Measurements from ENCODE around the gene SRCAP.

Gene SRCAP

DNA sequence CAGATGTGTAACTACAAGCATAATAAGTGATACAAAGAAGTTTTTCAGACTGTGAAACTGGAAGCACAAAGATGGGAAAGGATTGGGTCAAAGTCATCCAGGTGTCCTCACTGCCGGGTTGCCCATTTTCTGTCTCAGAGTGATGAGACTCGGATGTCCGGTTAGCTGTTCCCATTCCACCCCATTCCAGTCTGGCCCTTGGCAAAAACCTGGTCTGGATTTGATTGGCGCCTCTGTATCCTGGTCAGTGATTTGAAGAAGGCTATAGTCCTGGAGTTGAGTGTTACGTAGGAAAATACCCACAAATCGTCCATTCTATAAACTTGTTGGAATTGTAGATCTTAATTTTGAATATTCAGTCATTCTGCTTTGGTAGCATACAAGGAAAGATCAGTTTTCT is 29.4 kb downstream of the SRCAP start:
- H3K27ac ChIP-seq (ENCODE audit: insufficient read depth in 1 of 2, low read depth in 1 of 2, low read length in 2 of 2, poor library complexity in 1 of 2, severe bottlenecking in 2 of 2) = no peak overlapping the region
- no peaks in the 10 kb centered on the region for H3K27me3 ChIP-seq (replicated peaks in 2 of 5; ENCODE audit: control insufficient read depth in 4 of 5, insufficient read depth in 5 of 5, low read length in 4 of 5)
- DNase-seq = no peak
- H3K36me3 ChIP-seq (ENCODE audit: control insufficient read depth in 4 of 4, insufficient read depth in 4 of 4, low read length in 3 of 4) = peaks cover 34 to 86% (median 55%) of the 10 kb centered on the region in 4 experiments
- H3K4me3 ChIP-seq (ENCODE audit: control insufficient read depth in 1 of 7, extremely low read depth in 1 of 7, insufficient read depth in 4 of 7, low read depth in 2 of 7, low read length in 6 of 7) = no peak overlapping the region
- ChIA-PET CTCF (interaction anchor here (0.8 kb wide), 1 partner anchor 22 kb away, joined by 3 read pairs; no protein-coding TSS in a partner anchor), POLR2A (no interaction called here)
- WGBS (ENCODE audit: insufficient coverage) = 100% methylated on average over 2 of the region's 6 CpGs
- peaks cover 0 to 8% (median 4%) of the 10 kb centered on the region in 4 experiments for H3K4me1 ChIP-seq (ENCODE audit: control extremely low read depth in 1 of 4, control insufficient read depth in 4 of 4, insufficient read depth in 4 of 4, low read length in 3 of 4)
- no peaks in the 10 kb centered on the region for H3K9me3 ChIP-seq (ENCODE audit: control extremely low read depth in 1 of 5, control insufficient read depth in 4 of 5, insufficient read depth in 2 of 5, low read depth in 1 of 5, low read length in 4 of 5)

DNA sequence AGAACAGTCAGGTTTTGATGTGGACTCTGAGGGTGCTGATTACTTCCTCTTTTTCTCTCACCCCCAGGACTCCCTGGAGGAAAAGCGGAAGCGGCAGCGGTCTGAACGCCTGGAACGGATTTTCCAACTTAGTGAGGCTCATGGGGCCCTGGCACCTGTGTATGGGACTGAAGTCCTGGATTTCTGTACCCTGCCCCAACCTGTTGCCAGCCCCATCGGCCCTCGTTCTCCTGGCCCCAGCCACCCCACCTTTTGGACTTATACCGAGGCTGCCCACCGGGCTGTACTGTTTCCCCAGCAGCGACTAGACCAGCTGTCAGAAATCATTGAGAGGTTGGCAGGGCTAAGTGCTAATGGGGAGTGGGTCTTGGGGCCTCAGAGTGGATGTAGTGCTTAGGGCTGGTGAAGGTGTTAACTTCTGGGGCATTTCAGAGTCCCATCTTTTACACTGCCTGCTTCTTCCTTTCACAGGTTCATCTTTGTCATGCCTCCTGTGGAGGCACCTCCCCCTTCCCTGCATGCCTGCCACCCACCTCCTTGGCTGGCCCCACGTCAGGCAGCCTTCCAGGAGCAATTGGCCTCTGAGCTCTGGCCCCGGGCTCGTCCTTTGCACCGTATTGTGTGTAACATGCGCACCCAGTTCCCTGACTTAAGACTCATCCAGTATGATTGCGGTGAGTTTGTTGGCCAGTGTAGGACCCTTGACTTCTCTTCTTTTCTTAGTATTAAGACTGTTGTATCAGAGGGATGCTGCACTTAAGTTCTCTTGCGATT is 30.1 kb downstream of the SRCAP start:
- ChIA-PET CTCF (interaction anchor here (1.3 kb wide), 1 partner anchor 17 kb away, joined by 3 read pairs; no protein-coding TSS in a partner anchor), POLR2A (no interaction called here)
- H3K4me1 ChIP-seq (ENCODE audit: control extremely low read depth in 1 of 4, control insufficient read depth in 4 of 4, insufficient read depth in 4 of 4, low read length in 3 of 4) = peaks cover 0 to 8% (median 4%) of the 10 kb centered on the region in 4 experiments
- H3K27me3 ChIP-seq (replicated peaks in 2 of 5; ENCODE audit: control insufficient read depth in 4 of 5, insufficient read depth in 5 of 5, low read length in 4 of 5) = no peaks in the 10 kb centered on the region
- no peak overlapping the region for H3K4me3 ChIP-seq (ENCODE audit: control insufficient read depth in 1 of 7, extremely low read depth in 1 of 7, insufficient read depth in 4 of 7, low read depth in 2 of 7, low read length in 6 of 7)
- peaks cover 36 to 86% (median 57%) of the 10 kb centered on the region in 4 experiments for H3K36me3 ChIP-seq (ENCODE audit: control insufficient read depth in 4 of 4, insufficient read depth in 4 of 4, low read length in 3 of 4)
- DNase-seq = peak in 2 of 3 donors; percentile 27 to 33
- peak overlapping the region in 1 of 2 experiments; percentile 16 for H3K27ac ChIP-seq (ENCODE audit: insufficient read depth in 1 of 2, low read depth in 1 of 2, low read length in 2 of 2, poor library complexity in 1 of 2, severe bottlenecking in 2 of 2)
- 70% methylated on average over 15 of the region's 17 CpGs for WGBS (ENCODE audit: insufficient coverage)
- no peaks in the 10 kb centered on the region for H3K9me3 ChIP-seq (ENCODE audit: control extremely low read depth in 1 of 5, control insufficient read depth in 4 of 5, insufficient read depth in 2 of 5, low read depth in 1 of 5, low read length in 4 of 5)

GRCh38 chr16:30731411-30731810 is 32.4 kb downstream of the SRCAP start:
- Histone ChIP-seq H3K27me3 (replicated peaks in 2 of 5; ENCODE audit: control insufficient read depth in 4 of 5, insufficient read depth in 5 of 5, low read length in 4 of 5) (no peaks in the 10 kb centered on the region), H3K9me3 (ENCODE audit: control extremely low read depth in 1 of 5, control insufficient read depth in 4 of 5, insufficient read depth in 2 of 5, low read depth in 1 of 5, low read length in 4 of 5) (no peaks in the 10 kb centered on the region), H3K4me3 (ENCODE audit: control insufficient read depth in 1 of 7, extremely low read depth in 1 of 7, insufficient read depth in 4 of 7, low read depth in 2 of 7, low read length in 6 of 7) (no peak overlapping the region), H3K27ac (ENCODE audit: insufficient read depth in 1 of 2, low read depth in 1 of 2, low read length in 2 of 2, poor library complexity in 1 of 2, severe bottlenecking in 2 of 2) (no peak overlapping the region), H3K36me3 (ENCODE audit: control insufficient read depth in 4 of 4, insufficient read depth in 4 of 4, low read length in 3 of 4) (peaks cover 34 to 80% (median 62%) of the 10 kb centered on the region in 4 experiments), H3K4me1 (ENCODE audit: control extremely low read depth in 1 of 4, control insufficient read depth in 4 of 4, insufficient read depth in 4 of 4, low read length in 3 of 4) (peaks cover 0 to 5% (median 0%) of the 10 kb centered on the region in 4 experiments)
- WGBS (ENCODE audit: insufficient coverage) = 100% methylated on average over 2 of the region's 3 CpGs
- ChIA-PET CTCF (interaction anchor here (0.5 to 2.1 kb wide), 4 partner anchors 10 to 67 kb away, joined by 3 to 6 read pairs (median 4); no protein-coding TSS in a partner anchor), POLR2A (interaction anchor here (0.6 kb wide), 1 partner anchor 177 kb away, joined by 3 read pairs; no protein-coding TSS in a partner anchor)
- no peak for DNase-seq

GRCh38 chr16:30736995-30737793 is 38.2 kb downstream of the SRCAP start:
- ChIA-PET CTCF (interaction anchor here (1.3 to 1.5 kb wide), 3 partner anchors 11 to 16 kb away, joined by 3 to 5 read pairs (median 4); partner anchors contain the start of gene PHKG2), POLR2A (no interaction called here)
- H3K36me3 ChIP-seq (ENCODE audit: control insufficient read depth in 4 of 4, insufficient read depth in 4 of 4, low read length in 3 of 4) = peaks cover 35 to 91% (median 70%) of the 10 kb centered on the region in 4 experiments

DNA sequence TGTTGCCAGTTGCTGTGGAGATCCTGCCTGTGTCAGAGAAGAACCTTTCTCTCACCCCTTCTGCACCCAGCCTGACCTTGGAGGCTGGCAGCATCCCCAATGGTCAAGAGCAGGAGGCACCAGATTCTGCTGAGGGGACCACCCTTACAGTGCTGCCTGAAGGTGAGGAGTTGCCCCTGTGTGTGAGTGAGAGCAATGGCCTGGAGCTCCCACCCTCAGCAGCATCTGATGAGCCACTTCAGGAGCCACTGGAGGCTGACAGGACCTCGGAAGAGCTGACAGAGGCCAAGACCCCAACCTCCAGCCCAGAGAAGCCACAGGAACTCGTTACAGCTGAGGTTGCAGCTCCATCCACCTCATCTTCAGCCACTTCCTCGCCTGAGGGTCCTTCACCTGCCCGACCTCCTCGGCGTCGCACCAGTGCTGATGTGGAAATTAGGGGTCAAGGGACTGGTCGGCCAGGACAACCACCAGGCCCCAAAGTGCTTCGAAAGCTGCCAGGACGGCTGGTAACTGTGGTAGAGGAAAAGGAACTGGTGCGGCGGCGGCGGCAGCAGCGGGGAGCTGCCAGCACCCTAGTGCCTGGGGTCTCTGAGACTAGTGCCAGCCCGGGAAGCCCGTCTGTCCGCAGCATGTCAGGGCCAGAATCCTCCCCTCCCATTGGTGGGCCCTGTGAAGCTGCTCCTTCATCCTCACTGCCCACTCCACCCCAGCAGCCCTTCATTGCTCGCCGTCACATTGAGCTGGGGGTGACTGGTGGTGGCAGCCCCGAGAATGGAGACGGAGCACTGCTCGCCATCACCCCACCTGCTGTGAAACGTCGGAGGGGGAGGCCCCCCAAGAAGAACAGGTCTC is 39.0 kb downstream of the SRCAP start:
- no peak for DNase-seq
- POLR2A ChIA-PET = no interaction called here
- H3K4me3 ChIP-seq (ENCODE audit: control insufficient read depth in 1 of 7, extremely low read depth in 1 of 7, insufficient read depth in 4 of 7, low read depth in 2 of 7, low read length in 6 of 7) = no peak overlapping the region
- no peaks in the 10 kb centered on the region for H3K27me3 ChIP-seq (replicated peaks in 2 of 5; ENCODE audit: control insufficient read depth in 4 of 5, insufficient read depth in 5 of 5, low read length in 4 of 5)
- WGBS (ENCODE audit: insufficient coverage) = 96% methylated on average over 19 of the region's 25 CpGs
- H3K4me1 ChIP-seq (ENCODE audit: control extremely low read depth in 1 of 4, control insufficient read depth in 4 of 4, insufficient read depth in 4 of 4, low read length in 3 of 4) = no peaks in the 10 kb centered on the region
- peaks cover 33 to 86% (median 66%) of the 10 kb centered on the region in 4 experiments for H3K36me3 ChIP-seq (ENCODE audit: control insufficient read depth in 4 of 4, insufficient read depth in 4 of 4, low read length in 3 of 4)
- CTCF ChIA-PET = interaction anchor here (1.3 to 1.5 kb wide), 3 partner anchors 10 to 16 kb away, joined by 3 to 5 read pairs (median 4); partner anchors contain the start of gene PHKG2
- H3K27ac ChIP-seq (ENCODE audit: insufficient read depth in 1 of 2, low read depth in 1 of 2, low read length in 2 of 2, poor library complexity in 1 of 2, severe bottlenecking in 2 of 2) = no peak overlapping the region
- H3K9me3 ChIP-seq (ENCODE audit: control extremely low read depth in 1 of 5, control insufficient read depth in 4 of 5, insufficient read depth in 2 of 5, low read depth in 1 of 5, low read length in 4 of 5) = no peaks in the 10 kb centered on the region

More at GRCh38 chr16:30736995-30737793, 38.2 kb downstream of the SRCAP start:
- H3K27ac ChIP-seq (ENCODE audit: insufficient read depth in 1 of 2, low read depth in 1 of 2, low read length in 2 of 2, poor library complexity in 1 of 2, severe bottlenecking in 2 of 2) = no peak overlapping the region
- no peaks in the 10 kb centered on the region for H3K27me3 ChIP-seq (replicated peaks in 2 of 5; ENCODE audit: control insufficient read depth in 4 of 5, insufficient read depth in 5 of 5, low read length in 4 of 5)
- no peaks in the 10 kb centered on the region for H3K9me3 ChIP-seq (ENCODE audit: control extremely low read depth in 1 of 5, control insufficient read depth in 4 of 5, insufficient read depth in 2 of 5, low read depth in 1 of 5, low read length in 4 of 5)
- over 99% methylated on average over 14 of the region's 17 CpGs for WGBS (ENCODE audit: insufficient coverage)
- DNase-seq = no peak
- no peak overlapping the region for H3K4me3 ChIP-seq (ENCODE audit: control insufficient read depth in 1 of 7, extremely low read depth in 1 of 7, insufficient read depth in 4 of 7, low read depth in 2 of 7, low read length in 6 of 7)
- no peaks in the 10 kb centered on the region for H3K4me1 ChIP-seq (ENCODE audit: control extremely low read depth in 1 of 4, control insufficient read depth in 4 of 4, insufficient read depth in 4 of 4, low read length in 3 of 4)

GRCh38 chr16:30738984-30739951 is 40.3 kb downstream of the SRCAP start:
- DNase-seq = no peak
- H3K9me3 ChIP-seq (ENCODE audit: control extremely low read depth in 1 of 5, control insufficient read depth in 4 of 5, insufficient read depth in 2 of 5, low read depth in 1 of 5, low read length in 4 of 5) = no peaks in the 10 kb centered on the region
- H3K4me1 ChIP-seq (ENCODE audit: control extremely low read depth in 1 of 4, control insufficient read depth in 4 of 4, insufficient read depth in 4 of 4, low read length in 3 of 4) = no peaks in the 10 kb centered on the region
- peak overlapping the region in 1 of 2 experiments; percentile 5 for H3K27ac ChIP-seq (ENCODE audit: insufficient read depth in 1 of 2, low read depth in 1 of 2, low read length in 2 of 2, poor library complexity in 1 of 2, severe bottlenecking in 2 of 2)
- H3K27me3 ChIP-seq (replicated peaks in 2 of 5; ENCODE audit: control insufficient read depth in 4 of 5, insufficient read depth in 5 of 5, low read length in 4 of 5) = no peaks in the 10 kb centered on the region
- WGBS (ENCODE audit: insufficient coverage) = 97% methylated on average over 26 of the region's 37 CpGs
- H3K4me3 ChIP-seq (ENCODE audit: control insufficient read depth in 1 of 7, extremely low read depth in 1 of 7, insufficient read depth in 4 of 7, low read depth in 2 of 7, low read length in 6 of 7) = no peak overlapping the region
- ChIA-PET CTCF (no interaction called here), POLR2A (no interaction called here)
- peaks cover 21 to 85% (median 60%) of the 10 kb centered on the region in 4 experiments for H3K36me3 ChIP-seq (ENCODE audit: control insufficient read depth in 4 of 4, insufficient read depth in 4 of 4, low read length in 3 of 4)
